BLaER1 treated with 17β-estradiol and CSF1 and Interleukin-3, amounts not matched to agents 10 nM and 100 nM (cell line): ENCODE measurements around the gene YEATS4.

Source experiments
- H3K27ac ChIP-seq, 11 experiments: shearing (Covaris generic); formaldehyde crosslinking; 2 replicates each; pipeline ENCODE4 v1.8.1; 2022
- H3K27me3 ChIP-seq, 11 experiments: shearing (Covaris generic); formaldehyde crosslinking; 2 replicates each; pipeline ENCODE4 v1.8.1; 2022
- H3K36me3 ChIP-seq, 11 experiments: shearing (Covaris generic); formaldehyde crosslinking; 2 replicates each; pipeline ENCODE4 v1.8.1; 2022
- H3K4me1 ChIP-seq, 10 experiments: shearing (Covaris generic); formaldehyde crosslinking; 2 replicates each; pipeline ENCODE4 v1.8.1; 2022
- H3K4me2 ChIP-seq, 11 experiments: shearing (Covaris generic); formaldehyde crosslinking; 2 replicates each; pipeline ENCODE4 v1.8.1; 2022
- H3K4me3 ChIP-seq, 10 experiments: shearing (Covaris generic); formaldehyde crosslinking; 2 replicates each; pipeline ENCODE4 v1.8.1; 2022
- H3K9ac ChIP-seq, 11 experiments: shearing (Covaris generic); formaldehyde crosslinking; 2 replicates each; pipeline ENCODE4 v1.8.1; 2022
- H3K9me3 ChIP-seq, 11 experiments: shearing (Covaris generic); formaldehyde crosslinking; replicated peaks in 1 of 11; 2 replicates each; pipeline ENCODE4 v1.8.1; 2022
- H4K20me1 ChIP-seq, 11 experiments: shearing (Covaris generic); formaldehyde crosslinking; 2 replicates each; pipeline ENCODE4 v1.8.1; 2022
- Cebpa-rat ChIP-seq, 11 experiments: shearing (Covaris generic); IDR thresholded peaks; 2 replicates each; pipeline ENCODE4 v1.8.1; 2022

The YEATS4 gene

DNA sequence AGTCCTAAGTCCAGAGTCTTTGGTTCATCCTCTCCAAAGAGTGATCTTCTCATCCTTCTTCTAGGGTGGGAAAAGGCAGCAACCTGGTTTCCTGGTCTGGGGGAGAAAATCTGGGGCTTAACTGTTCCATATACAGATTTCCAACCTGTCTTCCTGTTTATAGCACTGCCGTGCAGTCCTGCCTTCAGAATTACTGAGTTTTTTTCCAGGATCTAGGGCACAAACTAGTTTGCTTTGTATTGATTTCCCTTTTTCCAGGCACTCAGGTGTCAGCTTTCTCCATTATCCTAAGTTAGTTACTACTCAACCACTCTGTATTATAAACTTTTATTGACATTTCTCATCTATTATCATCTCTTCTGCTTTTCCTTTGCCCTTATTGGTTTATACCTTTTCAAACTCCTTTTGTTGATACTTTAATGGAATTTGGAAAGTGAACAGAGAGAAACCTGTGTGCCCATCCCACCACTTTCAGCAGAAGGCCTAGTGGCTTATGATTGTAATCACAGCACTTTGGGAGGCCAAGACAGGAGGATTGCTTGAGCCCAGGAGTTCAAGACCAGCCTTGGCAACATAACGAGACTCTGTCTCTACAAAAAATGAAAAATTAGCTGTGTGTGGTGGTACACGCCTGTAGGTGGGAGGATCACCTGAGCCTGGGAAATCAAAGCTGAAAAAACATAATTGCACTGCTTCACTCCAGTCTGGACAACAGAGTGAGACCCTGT is 15.5 kb upstream of the YEATS4 start:
- no peak for TF ChIP-seq Cebpa-rat (IDR thresholded peaks at IDR 0.05)
- Histone ChIP-seq H3K9me3 (peaks cover 0 to 11% (median 0%) of the 10 kb centered on the region in 11 experiments; a peak in 2 of 22 replicates), H3K27ac (peak overlapping the region in 6 of 11 experiments; percentile 2 to 98 (median 92); a peak in 8 of 22 replicates)

DNA sequence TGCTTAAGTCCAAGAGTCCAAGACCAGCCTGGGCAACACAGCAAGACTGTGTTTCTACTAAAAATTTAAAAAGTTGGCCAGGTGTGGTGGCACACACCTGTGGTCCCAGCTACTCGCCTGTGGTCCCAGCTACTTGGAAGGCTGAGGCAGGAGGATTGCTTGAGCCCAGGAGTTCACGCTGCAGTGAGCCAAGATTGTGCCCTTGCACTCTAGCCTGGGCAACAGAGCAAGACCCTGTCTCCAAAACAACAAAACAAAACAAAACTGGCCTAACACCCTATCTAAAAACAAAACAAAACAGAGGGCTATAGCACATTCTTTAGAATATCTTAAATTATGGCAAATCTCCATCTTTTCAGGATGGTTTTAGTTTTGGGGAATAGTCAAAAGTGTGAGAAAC is 14.5 kb upstream of the YEATS4 start:
- Histone ChIP-seq H3K9me3 (peaks cover 0 to under 1% (median 0%) of the 10 kb centered on the region in 11 experiments; a peak in 1 of 22 replicates), H3K4me1 (peaks cover 7 to 88% (median 54%) of the 10 kb centered on the region in 10 experiments; a peak in 19 of 20 replicates)
- TF ChIP-seq Cebpa-rat (IDR thresholded peaks at IDR 0.05) = no peak

More for the DNA sequence above, 15.5 kb upstream of the YEATS4 start:
- Histone ChIP-seq H3K9ac (peak overlapping the region in 1 of 11 experiments; percentile 6; a peak in 1 of 22 replicates), H3K4me2 (peak overlapping the region in 6 of 11 experiments; percentile 20 to 90 (median 80); a peak in 10 of 22 replicates), H3K27me3 (no peaks in the 10 kb centered on the region), H3K4me3 (no peak overlapping the region), H3K36me3 (no peaks in the 10 kb centered on the region), H3K4me1 (peaks cover 7 to 94% (median 60%) of the 10 kb centered on the region in 10 experiments; a peak in 19 of 20 replicates), H4K20me1 (no peaks in the 10 kb centered on the region; a peak in 1 of 22 replicates)

DNA sequence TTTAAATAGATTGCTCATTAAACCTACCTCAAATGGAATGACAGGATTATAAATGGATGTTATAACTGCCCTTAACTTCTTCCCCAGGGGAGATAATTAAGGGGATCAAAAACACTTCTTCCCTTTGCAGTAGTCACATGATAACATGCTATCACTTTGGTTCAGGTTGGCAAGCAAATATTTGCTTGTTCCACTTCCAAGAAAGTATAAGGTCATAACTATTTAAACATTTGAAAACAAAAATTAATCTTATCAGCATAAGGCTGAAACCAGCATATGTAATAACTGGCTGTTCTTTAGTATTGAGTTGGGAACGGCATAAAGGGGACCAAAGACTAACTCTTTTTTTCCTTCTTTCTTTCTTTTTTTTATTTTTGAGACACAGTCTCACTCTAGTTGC is 13.8 kb upstream of the YEATS4 start:
- Histone ChIP-seq H3K4me3 (no peak overlapping the region), H3K4me1 (peaks cover 7 to 88% (median 48%) of the 10 kb centered on the region in 10 experiments; a peak in 19 of 20 replicates), H3K27ac (peak overlapping the region in 5 of 11 experiments; percentile 4 to 90 (median 34); a peak in 4 of 22 replicates), H3K27me3 (no peaks in the 10 kb centered on the region), H3K9me3 (no peaks in the 10 kb centered on the region), H3K4me2 (peak overlapping the region in 3 of 11 experiments; percentile 50 to 90 (median 88); a peak in 5 of 22 replicates), H4K20me1 (peaks cover 0 to 10% (median 0%) of the 10 kb centered on the region in 11 experiments; a peak in 5 of 22 replicates), H3K36me3 (peaks cover 0 to 12% (median 0%) of the 10 kb centered on the region in 11 experiments; a peak in 5 of 22 replicates), H3K9ac (no peak overlapping the region)
- TF ChIP-seq Cebpa-rat (IDR thresholded peaks at IDR 0.05) = no peak

More for the DNA sequence above, 14.5 kb upstream of the YEATS4 start:
- Histone ChIP-seq H3K36me3 (peaks cover 0 to 5% (median 0%) of the 10 kb centered on the region in 11 experiments; a peak in 3 of 22 replicates), H3K4me3 (no peak overlapping the region), H3K9ac (no peak overlapping the region), H4K20me1 (peaks cover 0 to 3% (median 0%) of the 10 kb centered on the region in 11 experiments; a peak in 3 of 22 replicates), H3K27me3 (no peaks in the 10 kb centered on the region), H3K27ac (peak overlapping the region in 3 of 11 experiments; percentile 4 to 95 (median 5); a peak in 3 of 22 replicates), H3K4me2 (peak overlapping the region in 3 of 11 experiments; percentile 50 to 90 (median 90); a peak in 4 of 22 replicates)

DNA sequence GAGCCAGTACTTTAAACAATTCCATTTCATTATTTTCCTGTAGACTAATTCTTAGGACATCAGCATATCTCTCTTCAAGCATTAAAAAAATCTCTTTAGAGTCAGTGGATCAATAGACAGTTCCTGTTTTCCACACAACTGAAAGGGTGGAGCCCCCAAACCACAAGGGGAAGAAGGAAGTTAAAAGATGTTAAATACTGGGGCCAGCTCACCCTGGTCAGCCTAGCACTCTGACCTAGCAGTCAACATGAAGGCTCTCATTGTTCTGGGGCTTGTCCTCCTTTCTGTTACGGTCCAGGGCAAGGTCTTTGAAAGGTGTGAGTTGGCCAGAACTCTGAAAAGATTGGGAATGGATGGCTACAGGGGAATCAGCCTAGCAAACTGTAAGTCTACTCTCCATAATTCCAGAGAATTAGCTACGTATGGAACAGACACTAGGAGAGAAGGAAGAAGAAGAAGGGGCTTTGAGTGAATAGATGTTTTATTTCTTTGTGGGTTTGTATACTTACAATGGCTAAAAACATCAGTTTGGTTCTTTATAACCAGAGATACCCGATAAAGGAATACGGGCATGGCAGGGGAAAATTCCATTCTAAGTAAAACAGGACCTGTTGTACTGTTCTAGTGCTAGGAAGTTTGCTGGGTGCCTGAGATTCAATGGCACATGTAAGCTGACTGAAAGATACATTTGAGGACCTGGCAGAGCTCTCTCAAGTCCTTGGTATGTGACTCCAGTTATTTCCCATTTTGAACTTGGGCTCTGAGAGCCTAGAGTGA is 11.2 kb upstream of the YEATS4 start, which contains the start of gene LYZ:
Gene LYZ, plus strand, starts transcription at position 220 of the 777 bp plus-strand sequence. Its CDS starts 28 bp downstream, at position 248.
- Histone ChIP-seq H3K36me3 (peaks cover 0 to 35% (median 13%) of the 10 kb centered on the region in 11 experiments; a peak in 12 of 22 replicates), H3K9ac (peak within 1 kb of the TSS in 7 of 11 experiments; percentile 16 to 87 (median 81); a peak in 14 of 22 replicates), H3K9me3 (no peaks in the 10 kb centered on the region), H3K4me2 (peak within 1 kb of the TSS; percentile 27 to 99 (median 76); a peak in 20 of 22 replicates), H4K20me1 (peaks cover 0 to 34% (median 0%) of the 10 kb centered on the region in 11 experiments; a peak in 5 of 22 replicates), H3K4me3 (peak within 1 kb of the TSS in 7 of 10 experiments; percentile 34 to 73 (median 66); a peak in 14 of 20 replicates), H3K4me1 (peaks cover 7 to 79% (median 28%) of the 10 kb centered on the region in 10 experiments; a peak in 19 of 20 replicates), H3K27ac (peak within 1 kb of the TSS in 9 of 11 experiments; percentile 5 to 93 (median 84); a peak in 17 of 22 replicates), H3K27me3 (no peaks in the 10 kb centered on the region)
- no peak for TF ChIP-seq Cebpa-rat (IDR thresholded peaks at IDR 0.05)

DNA sequence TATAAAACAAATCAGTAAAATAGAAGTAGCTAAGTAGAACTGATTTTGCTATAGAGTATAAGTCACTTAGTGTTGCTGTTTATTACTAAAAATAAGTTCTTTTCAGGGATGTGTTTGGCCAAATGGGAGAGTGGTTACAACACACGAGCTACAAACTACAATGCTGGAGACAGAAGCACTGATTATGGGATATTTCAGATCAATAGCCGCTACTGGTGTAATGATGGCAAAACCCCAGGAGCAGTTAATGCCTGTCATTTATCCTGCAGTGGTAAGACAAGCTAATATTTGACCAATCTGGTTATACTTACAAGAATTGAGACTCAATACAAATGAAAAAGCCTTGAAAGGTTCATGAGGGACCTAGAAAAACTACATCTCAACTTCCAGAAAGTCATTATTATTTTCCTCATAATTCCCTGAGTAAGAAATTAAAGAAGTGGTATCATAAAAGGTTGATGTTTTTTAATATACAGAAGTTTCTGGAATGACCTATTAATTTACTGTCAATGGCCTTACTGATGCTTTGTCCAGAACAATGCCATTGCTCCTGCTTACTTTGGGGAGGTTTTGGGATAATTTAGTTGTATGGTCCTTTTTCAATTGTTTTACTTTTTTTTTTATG is 9.4 kb upstream of the YEATS4 start:
- Histone ChIP-seq H3K27ac (peak overlapping the region in 6 of 11 experiments; percentile 67 to 93 (median 85); a peak in 10 of 22 replicates), H3K4me2 (peak overlapping the region in 6 of 11 experiments; percentile 76 to 99 (median 89); a peak in 12 of 22 replicates), H4K20me1 (peaks cover 0 to 43% (median 0%) of the 10 kb centered on the region in 11 experiments; a peak in 5 of 22 replicates), H3K4me1 (peaks cover 7 to 62% (median 22%) of the 10 kb centered on the region in 10 experiments; a peak in 19 of 20 replicates), H3K4me3 (peak overlapping the region in 6 of 10 experiments; percentile 57 to 73 (median 66); a peak in 12 of 20 replicates), H3K36me3 (peaks cover 0 to 47% (median 13%) of the 10 kb centered on the region in 11 experiments; a peak in 12 of 22 replicates), H3K9ac (peak overlapping the region in 6 of 11 experiments; percentile 67 to 87 (median 82); a peak in 11 of 22 replicates), H3K27me3 (no peaks in the 10 kb centered on the region), H3K9me3 (no peaks in the 10 kb centered on the region)
- TF ChIP-seq Cebpa-rat (IDR thresholded peaks at IDR 0.05) = no peak

DNA sequence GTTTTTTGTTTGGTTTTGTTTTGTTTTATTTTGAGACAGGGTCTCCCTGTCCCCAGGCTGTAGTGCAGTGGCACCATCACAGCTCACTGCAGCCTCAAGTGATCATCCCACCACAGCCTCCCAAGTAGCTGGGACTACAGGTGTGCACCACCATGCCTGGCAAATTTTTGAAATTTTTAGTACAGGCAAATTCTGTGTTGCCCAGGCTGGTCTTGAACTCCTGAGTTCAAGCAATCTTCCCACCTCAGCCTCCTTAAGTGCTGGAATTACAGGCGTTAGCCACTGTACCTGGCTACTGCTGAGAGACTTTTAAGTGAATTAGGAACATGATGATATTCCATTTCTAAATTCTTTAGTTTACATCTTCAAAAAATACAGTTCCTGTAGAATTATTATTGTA is 8.8 kb upstream of the YEATS4 start:
- no peak for TF ChIP-seq Cebpa-rat (IDR thresholded peaks at IDR 0.05)
- Histone ChIP-seq H3K27me3 (no peaks in the 10 kb centered on the region), H4K20me1 (peaks cover 0 to 43% (median 0%) of the 10 kb centered on the region in 11 experiments; a peak in 5 of 22 replicates), H3K27ac (peak overlapping the region in 4 of 11 experiments; percentile 84 to 93 (median 88); a peak in 7 of 22 replicates), H3K9ac (peak overlapping the region in 5 of 11 experiments; percentile 81 to 87 (median 82); a peak in 8 of 22 replicates), H3K36me3 (peaks cover 0 to 47% (median 13%) of the 10 kb centered on the region in 11 experiments; a peak in 12 of 22 replicates), H3K4me3 (peak overlapping the region in 6 of 10 experiments; percentile 57 to 73 (median 66); a peak in 12 of 20 replicates), H3K4me1 (peaks cover 7 to 55% (median 20%) of the 10 kb centered on the region in 10 experiments; a peak in 19 of 20 replicates), H3K4me2 (peak overlapping the region in 6 of 11 experiments; percentile 76 to 99 (median 89); a peak in 12 of 22 replicates), H3K9me3 (no peaks in the 10 kb centered on the region)

DNA sequence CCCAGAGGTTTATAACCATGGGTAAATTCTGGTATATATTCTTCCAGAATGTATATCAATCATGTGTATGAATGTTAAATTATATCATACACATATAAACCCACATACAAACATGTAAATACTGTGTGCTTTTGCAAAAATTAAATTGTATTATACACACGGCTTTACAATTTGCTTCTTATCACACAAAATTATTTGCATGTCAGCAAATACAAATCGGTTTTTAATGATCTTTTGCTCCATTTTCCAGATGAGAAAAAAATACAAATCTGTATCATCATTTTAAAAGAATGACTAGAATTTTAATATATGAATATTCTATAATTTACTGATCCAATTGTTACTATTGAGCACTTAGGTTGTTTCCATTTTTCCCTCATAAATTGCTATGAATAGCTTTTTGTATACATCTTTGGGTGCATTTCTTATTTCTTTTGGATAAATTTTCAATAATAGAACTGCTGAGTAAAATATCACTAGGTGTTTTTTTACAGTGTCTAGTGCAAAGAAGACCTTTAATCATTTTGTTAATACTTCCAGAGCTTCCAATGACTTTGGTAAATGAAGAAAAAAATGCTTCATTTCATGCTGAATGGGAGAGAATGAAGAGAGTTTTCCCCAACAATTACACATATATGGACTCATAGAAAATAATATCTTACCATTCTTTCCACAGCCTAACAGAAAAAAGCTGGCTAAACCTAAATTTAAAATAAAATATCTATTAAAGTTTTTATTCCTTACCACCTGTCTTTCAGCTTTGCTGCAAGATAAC is 7.9 kb upstream of the YEATS4 start:
- peak overlapping the region in 4 of 11 experiments; percentile 52 to 68 (median 61); a peak in 8 of 22 replicates for H3K4me2 ChIP-seq

More for the DNA sequence above, 7.9 kb upstream of the YEATS4 start:
- no peak for TF ChIP-seq Cebpa-rat (IDR thresholded peaks at IDR 0.05)
- peak overlapping the region in 5 of 11 experiments; percentile 17 to 49 (median 26); a peak in 4 of 22 replicates for H3K9ac ChIP-seq
- peaks cover 0 to 43% (median 0%) of the 10 kb centered on the region in 11 experiments; a peak in 5 of 22 replicates for H4K20me1 ChIP-seq
- H3K27me3 ChIP-seq = no peaks in the 10 kb centered on the region
- no peak overlapping the region for H3K27ac ChIP-seq
- H3K4me1 ChIP-seq = peaks cover 7 to 46% (median 20%) of the 10 kb centered on the region in 10 experiments; a peak in 19 of 20 replicates
- H3K9me3 ChIP-seq = no peaks in the 10 kb centered on the region
- peak overlapping the region in 5 of 10 experiments; percentile 26 to 46 (median 37); a peak in 8 of 20 replicates for H3K4me3 ChIP-seq
- H3K36me3 ChIP-seq = peaks cover 0 to 47% (median 13%) of the 10 kb centered on the region in 11 experiments; a peak in 12 of 22 replicates
